PC-9 (cell line): Measurements from ENCODE around the gene XXYLT1.

Source experiments
- EZH2 ChIP-seq: fragments of 200-600 bp; sonication (generic); IDR thresholded peaks from 2 replicates; pipeline ENCODE4 v1.8.0; 2017; ENCODE audit warnings: antibody characterized with exemption, low read depth
- TF ChIP-seq, protein P1 (sequence below): fragments of 200-600 bp; sonication (generic); conservative IDR thresholded peaks from 2 replicates; pipeline ENCODE4 v1.6.1; 2017; ENCODE audit warnings: mixed run types, antibody characterized with exemption, mild to moderate bottlenecking, moderate library complexity

DNA sequence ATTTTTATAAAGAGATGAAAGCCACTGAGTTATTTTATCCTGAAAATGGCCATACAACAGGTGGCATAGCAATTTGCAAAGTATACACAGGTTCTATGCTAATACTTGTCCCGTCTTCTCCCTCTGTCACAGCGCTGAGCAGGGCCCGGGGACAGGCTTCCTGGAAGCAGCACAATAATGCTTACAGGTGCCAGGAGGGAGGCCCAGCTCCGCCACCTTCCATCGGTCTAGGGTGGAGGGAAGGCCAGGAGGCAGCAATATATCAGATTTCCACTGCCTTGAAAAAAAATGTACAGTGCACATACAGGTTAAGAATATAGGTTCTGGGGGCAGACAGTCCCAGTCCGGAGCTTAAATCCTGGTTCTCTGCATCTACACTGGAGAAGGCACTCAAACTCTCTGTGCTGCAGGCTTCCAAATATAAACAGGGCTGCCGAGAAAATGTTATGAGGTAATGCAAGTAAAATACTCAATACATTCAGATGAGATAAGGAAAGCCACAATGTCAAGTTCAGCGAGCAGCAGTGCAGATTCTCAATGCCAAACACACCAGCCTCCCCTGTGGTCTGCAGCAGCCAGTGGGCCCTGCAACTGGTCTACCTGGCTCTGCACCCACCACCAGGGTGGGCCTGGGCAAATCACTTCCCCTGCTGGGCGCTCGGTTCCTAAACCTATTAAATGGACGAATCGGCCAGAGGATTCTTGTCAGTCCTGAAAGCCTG is 189.6 kb downstream of the XXYLT1 start:
- TF ChIP-seq, protein P1, sequence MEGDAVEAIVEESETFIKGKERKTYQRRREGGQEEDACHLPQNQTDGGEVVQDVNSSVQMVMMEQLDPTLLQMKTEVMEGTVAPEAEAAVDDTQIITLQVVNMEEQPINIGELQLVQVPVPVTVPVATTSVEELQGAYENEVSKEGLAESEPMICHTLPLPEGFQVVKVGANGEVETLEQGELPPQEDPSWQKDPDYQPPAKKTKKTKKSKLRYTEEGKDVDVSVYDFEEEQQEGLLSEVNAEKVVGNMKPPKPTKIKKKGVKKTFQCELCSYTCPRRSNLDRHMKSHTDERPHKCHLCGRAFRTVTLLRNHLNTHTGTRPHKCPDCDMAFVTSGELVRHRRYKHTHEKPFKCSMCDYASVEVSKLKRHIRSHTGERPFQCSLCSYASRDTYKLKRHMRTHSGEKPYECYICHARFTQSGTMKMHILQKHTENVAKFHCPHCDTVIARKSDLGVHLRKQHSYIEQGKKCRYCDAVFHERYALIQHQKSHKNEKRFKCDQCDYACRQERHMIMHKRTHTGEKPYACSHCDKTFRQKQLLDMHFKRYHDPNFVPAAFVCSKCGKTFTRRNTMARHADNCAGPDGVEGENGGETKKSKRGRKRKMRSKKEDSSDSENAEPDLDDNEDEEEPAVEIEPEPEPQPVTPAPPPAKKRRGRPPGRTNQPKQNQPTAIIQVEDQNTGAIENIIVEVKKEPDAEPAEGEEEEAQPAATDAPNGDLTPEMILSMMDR: no peak
- TF ChIP-seq EZH2: no peak
